Esophagus squamous epithelium (tissue), 4 donors: ENCODE results near the gene TRABD2B.

Experiments used
- POLR2A ChIP-seq, 4 donors: fragments of 450-650 bp; IDR thresholded peaks; one replicate each; pipeline ENCODE4 v1.6.1; 2017; ENCODE audit warnings: antibody characterized with exemption in 4 of 4, mild to moderate bottlenecking in 4 of 4, moderate library complexity in 3 of 4
- TF ChIP-seq, protein P1 (sequence below), 6 experiments: fragments of 450-650 bp in 4 of 6; fragments of 200-600 bp in 2 of 6; sonication (generic) in 2 of 6; IDR thresholded peaks; one replicate each; pipeline ENCODE4 v1.5.1; 2016 to 2019; ENCODE audit warnings: antibody characterized with exemption in 6 of 6, mild to moderate bottlenecking in 4 of 6, moderate library complexity in 4 of 6

DNA sequence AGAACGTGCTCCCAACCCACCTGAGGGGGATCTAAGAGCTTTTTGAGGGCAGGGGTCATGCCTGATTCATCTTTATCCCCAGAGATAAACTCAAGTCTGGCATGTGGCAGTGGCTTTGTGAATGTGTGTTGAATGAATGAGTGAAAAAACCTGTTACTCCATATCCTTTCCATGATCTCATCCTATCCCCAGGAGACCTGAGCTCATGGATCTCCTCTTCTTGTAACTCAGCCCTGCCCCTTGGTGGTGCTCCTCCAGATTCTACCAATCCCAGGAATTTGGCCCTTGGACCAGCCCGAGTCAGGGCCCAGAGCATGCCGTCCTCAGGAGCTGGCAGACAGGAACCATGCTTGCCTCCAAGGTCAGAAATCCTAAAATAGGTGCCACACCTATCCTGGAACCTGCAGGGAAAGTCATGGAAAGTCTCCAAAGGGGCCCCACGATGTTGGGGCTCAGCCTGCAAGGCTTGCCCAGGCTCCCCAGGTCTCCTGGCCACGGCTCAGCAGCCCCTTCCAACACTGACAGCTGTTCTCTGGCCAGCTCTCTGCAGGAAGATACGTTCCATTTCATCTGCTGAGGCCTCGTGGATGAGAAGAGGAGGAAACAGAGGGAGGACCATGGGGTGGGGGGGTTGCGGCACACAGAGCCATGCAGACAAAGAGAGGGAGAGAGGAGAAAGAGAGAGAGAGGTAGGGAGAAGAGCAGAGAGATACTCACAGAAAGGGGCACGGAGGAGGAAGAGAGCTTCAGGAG lies 214.6 kb downstream of the TRABD2B start:
- TF ChIP-seq, protein P1, sequence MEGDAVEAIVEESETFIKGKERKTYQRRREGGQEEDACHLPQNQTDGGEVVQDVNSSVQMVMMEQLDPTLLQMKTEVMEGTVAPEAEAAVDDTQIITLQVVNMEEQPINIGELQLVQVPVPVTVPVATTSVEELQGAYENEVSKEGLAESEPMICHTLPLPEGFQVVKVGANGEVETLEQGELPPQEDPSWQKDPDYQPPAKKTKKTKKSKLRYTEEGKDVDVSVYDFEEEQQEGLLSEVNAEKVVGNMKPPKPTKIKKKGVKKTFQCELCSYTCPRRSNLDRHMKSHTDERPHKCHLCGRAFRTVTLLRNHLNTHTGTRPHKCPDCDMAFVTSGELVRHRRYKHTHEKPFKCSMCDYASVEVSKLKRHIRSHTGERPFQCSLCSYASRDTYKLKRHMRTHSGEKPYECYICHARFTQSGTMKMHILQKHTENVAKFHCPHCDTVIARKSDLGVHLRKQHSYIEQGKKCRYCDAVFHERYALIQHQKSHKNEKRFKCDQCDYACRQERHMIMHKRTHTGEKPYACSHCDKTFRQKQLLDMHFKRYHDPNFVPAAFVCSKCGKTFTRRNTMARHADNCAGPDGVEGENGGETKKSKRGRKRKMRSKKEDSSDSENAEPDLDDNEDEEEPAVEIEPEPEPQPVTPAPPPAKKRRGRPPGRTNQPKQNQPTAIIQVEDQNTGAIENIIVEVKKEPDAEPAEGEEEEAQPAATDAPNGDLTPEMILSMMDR (IDR thresholded peaks at IDR 0.05): no peak
- no peak for TF ChIP-seq POLR2A (IDR thresholded peaks at IDR 0.05)
